ENCODE measurements around the gene DNAH6.
"Not testable (repeated sequence)": the region's sequence is repeated elsewhere in the genome, so short reads cannot be mapped to it uniquely, and the experiment has no call there.

Gene DNAH6

GRCh38 chr2:84539729-84540128 lies 23.4 kb downstream of the DNAH6 start:
- Histone ChIP-seq H3K9ac (ENCODE audit: insufficient read length, low read depth) (no peak overlapping the region), H3K4me3 (ENCODE audit: insufficient read length, low read depth) (no peak overlapping the region), H3K9me3 (ENCODE audit: insufficient read depth, low read length) (no peaks in the 10 kb centered on the region), H3K27me3 (ENCODE audit: insufficient read depth, insufficient read length) (no peaks in the 10 kb centered on the region), H3K36me3 (ENCODE audit: insufficient read depth, insufficient read length, low read length) (no peaks in the 10 kb centered on the region), H3K4me1 (ENCODE audit: insufficient read depth, insufficient read length) (no peaks in the 10 kb centered on the region)
- DNase-seq (ENCODE audit: low read depth, low spot score): no peak
- TF ChIP-seq YY1 (IDR thresholded peaks at IDR 0.05; ENCODE audit: insufficient read depth, insufficient read length) (no peak), ZNF274 (IDR thresholded peaks at IDR 0.05; ENCODE audit: low read depth, low read length) (no peak), SUZ12 (IDR thresholded peaks at IDR 0.05; ENCODE audit: extremely low read depth, insufficient read depth, insufficient read length) (no peak)

DNA sequence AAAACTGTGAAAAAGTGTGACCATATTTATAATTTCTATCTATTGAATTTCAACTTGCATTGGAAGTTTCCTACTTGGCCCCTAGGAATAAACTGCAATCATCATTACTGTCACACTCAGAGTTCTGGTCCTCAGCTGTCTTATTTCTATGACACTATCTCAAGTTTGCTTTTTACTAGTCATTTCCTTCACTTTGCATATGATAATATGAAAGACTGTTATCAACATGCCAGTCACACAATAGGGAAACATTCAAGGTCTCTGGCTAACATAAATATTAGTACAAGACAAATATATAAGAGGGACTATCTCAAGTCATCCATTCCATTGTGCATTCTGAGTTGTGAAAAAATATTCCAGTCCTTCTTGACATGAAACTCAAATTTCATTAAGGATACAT lies 28.7 kb downstream of the DNAH6 start:
- DNase-seq (ENCODE audit: low read depth, low spot score): no peak
- Histone ChIP-seq H3K4me3 (ENCODE audit: insufficient read length, low read depth) (no peak overlapping the region), H3K27me3 (ENCODE audit: insufficient read depth, insufficient read length) (no peaks in the 10 kb centered on the region), H3K9ac (ENCODE audit: insufficient read length, low read depth) (no peak overlapping the region), H3K36me3 (ENCODE audit: insufficient read depth, insufficient read length, low read length) (no peaks in the 10 kb centered on the region), H3K9me3 (ENCODE audit: insufficient read depth, low read length) (no peaks in the 10 kb centered on the region), H3K4me1 (ENCODE audit: insufficient read depth, insufficient read length) (no peaks in the 10 kb centered on the region)
- no peak for TF ChIP-seq ZNF274 (IDR thresholded peaks at IDR 0.05; ENCODE audit: low read depth, low read length)
- TF ChIP-seq SUZ12 (IDR thresholded peaks at IDR 0.05; ENCODE audit: extremely low read depth, insufficient read depth, insufficient read length): no peak
- no peak for TF ChIP-seq YY1 (IDR thresholded peaks at IDR 0.05; ENCODE audit: insufficient read depth, insufficient read length)

- no peaks in the 10 kb centered on the region for H3K36me3 ChIP-seq (ENCODE audit: insufficient read depth, insufficient read length, low read length)
- TF ChIP-seq YY1 (IDR thresholded peaks at IDR 0.05; ENCODE audit: insufficient read depth, insufficient read length) (no peak), SUZ12 (IDR thresholded peaks at IDR 0.05; ENCODE audit: extremely low read depth, insufficient read depth, insufficient read length) (no peak), ZNF274 (IDR thresholded peaks at IDR 0.05; ENCODE audit: low read depth, low read length) (no peak)
- H3K9ac ChIP-seq (ENCODE audit: insufficient read length, low read depth): no peak overlapping the region
- no peaks in the 10 kb centered on the region for H3K4me1 ChIP-seq (ENCODE audit: insufficient read depth, insufficient read length)
- H3K4me3 ChIP-seq (ENCODE audit: insufficient read length, low read depth): no peak overlapping the region
- no peak for DNase-seq (ENCODE audit: low read depth, low spot score)
- H3K9me3 ChIP-seq (ENCODE audit: insufficient read depth, low read length): no peaks in the 10 kb centered on the region
- H3K27me3 ChIP-seq (ENCODE audit: insufficient read depth, insufficient read length): no peaks in the 10 kb centered on the region
Observed at GRCh38 chr2:84546551-84546950, 30.3 kb downstream of the DNAH6 start.

DNA sequence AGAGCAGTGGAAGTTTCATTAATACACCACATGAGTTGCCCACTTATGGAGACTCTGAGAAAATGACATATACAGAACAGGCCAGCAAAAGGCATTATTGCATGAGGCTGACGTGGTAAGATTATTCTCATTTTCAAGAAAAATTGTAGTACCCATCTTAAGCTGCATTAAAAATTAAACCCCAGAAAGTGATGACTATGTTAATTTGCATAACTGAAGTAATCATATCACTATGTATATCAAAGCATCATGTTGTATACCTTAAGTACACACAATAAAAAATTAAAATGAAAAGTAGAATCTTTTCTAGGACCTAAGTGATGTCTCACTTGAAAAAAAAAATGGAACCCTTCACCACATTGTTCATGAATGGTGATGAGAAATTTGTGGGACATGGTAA lies 32.0 kb downstream of the DNAH6 start:
- H3K9ac ChIP-seq (ENCODE audit: insufficient read length, low read depth): no peak overlapping the region
- no peak for DNase-seq (ENCODE audit: low read depth, low spot score)
- no peaks in the 10 kb centered on the region for H3K27me3 ChIP-seq (ENCODE audit: insufficient read depth, insufficient read length)
- H3K9me3 ChIP-seq (ENCODE audit: insufficient read depth, low read length): no peaks in the 10 kb centered on the region
- TF ChIP-seq SUZ12 (IDR thresholded peaks at IDR 0.05; ENCODE audit: extremely low read depth, insufficient read depth, insufficient read length) (no peak), ZNF274 (IDR thresholded peaks at IDR 0.05; ENCODE audit: low read depth, low read length) (no peak), YY1 (IDR thresholded peaks at IDR 0.05; ENCODE audit: insufficient read depth, insufficient read length) (no peak)
- H3K4me3 ChIP-seq (ENCODE audit: insufficient read length, low read depth): no peak overlapping the region
- H3K4me1 ChIP-seq (ENCODE audit: insufficient read depth, insufficient read length): no peaks in the 10 kb centered on the region
- H3K36me3 ChIP-seq (ENCODE audit: insufficient read depth, insufficient read length, low read length): no peaks in the 10 kb centered on the region

GRCh38 chr2:84550916-84551315 lies 34.6 kb downstream of the DNAH6 start:
- Histone ChIP-seq H3K36me3 (ENCODE audit: insufficient read depth, insufficient read length, low read length) (no peaks in the 10 kb centered on the region), H3K9me3 (ENCODE audit: insufficient read depth, low read length) (no peaks in the 10 kb centered on the region), H3K9ac (ENCODE audit: insufficient read length, low read depth) (no peak overlapping the region), H3K4me3 (ENCODE audit: insufficient read length, low read depth) (no peak overlapping the region), H3K4me1 (ENCODE audit: insufficient read depth, insufficient read length) (no peaks in the 10 kb centered on the region), H3K27me3 (ENCODE audit: insufficient read depth, insufficient read length) (no peaks in the 10 kb centered on the region)
- DNase-seq (ENCODE audit: low read depth, low spot score): no peak
- TF ChIP-seq SUZ12 (IDR thresholded peaks at IDR 0.05; ENCODE audit: extremely low read depth, insufficient read depth, insufficient read length): no peak
- TF ChIP-seq ZNF274 (IDR thresholded peaks at IDR 0.05; ENCODE audit: low read depth, low read length): no peak
- TF ChIP-seq YY1 (IDR thresholded peaks at IDR 0.05; ENCODE audit: insufficient read depth, insufficient read length): no peak

GRCh38 chr2:84551526-84551925 lies 35.2 kb downstream of the DNAH6 start:
- DNase-seq (ENCODE audit: low read depth, low spot score); H3K9me3 ChIP-seq (ENCODE audit: insufficient read depth, low read length); H3K4me1 ChIP-seq (ENCODE audit: insufficient read depth, insufficient read length); H3K27me3 ChIP-seq (ENCODE audit: insufficient read depth, insufficient read length); H3K36me3 ChIP-seq (ENCODE audit: insufficient read depth, insufficient read length, low read length); H3K4me3 ChIP-seq (ENCODE audit: insufficient read length, low read depth); H3K9ac ChIP-seq (ENCODE audit: insufficient read length, low read depth): not testable (repeated sequence)

GRCh38 chr2:84556190-84556589 lies 39.9 kb downstream of the DNAH6 start:
- no peak for DNase-seq (ENCODE audit: low read depth, low spot score)
- no peaks in the 10 kb centered on the region for H3K36me3 ChIP-seq (ENCODE audit: insufficient read depth, insufficient read length, low read length)

GRCh38 chr2:84559838-84560237 lies 43.5 kb downstream of the DNAH6 start:
- H3K36me3 ChIP-seq (ENCODE audit: insufficient read depth, insufficient read length, low read length): no peaks in the 10 kb centered on the region
- H3K4me3 ChIP-seq (ENCODE audit: insufficient read length, low read depth): no peak overlapping the region
- TF ChIP-seq SUZ12 (IDR thresholded peaks at IDR 0.05; ENCODE audit: extremely low read depth, insufficient read depth, insufficient read length): no peak
- no peak for TF ChIP-seq ZNF274 (IDR thresholded peaks at IDR 0.05; ENCODE audit: low read depth, low read length)
- no peak for TF ChIP-seq YY1 (IDR thresholded peaks at IDR 0.05; ENCODE audit: insufficient read depth, insufficient read length)
- no peak for DNase-seq (ENCODE audit: low read depth, low spot score)
- H3K9me3 ChIP-seq (ENCODE audit: insufficient read depth, low read length): no peaks in the 10 kb centered on the region
- H3K4me1 ChIP-seq (ENCODE audit: insufficient read depth, insufficient read length): no peaks in the 10 kb centered on the region
- no peaks in the 10 kb centered on the region for H3K27me3 ChIP-seq (ENCODE audit: insufficient read depth, insufficient read length)
- H3K9ac ChIP-seq (ENCODE audit: insufficient read length, low read depth): no peak overlapping the region

More at GRCh38 chr2:84556190-84556589, 39.9 kb downstream of the DNAH6 start:
- H3K9ac ChIP-seq (ENCODE audit: insufficient read length, low read depth): no peak overlapping the region
- H3K27me3 ChIP-seq (ENCODE audit: insufficient read depth, insufficient read length): no peaks in the 10 kb centered on the region
- no peak overlapping the region for H3K4me3 ChIP-seq (ENCODE audit: insufficient read length, low read depth)
- TF ChIP-seq SUZ12 (IDR thresholded peaks at IDR 0.05; ENCODE audit: extremely low read depth, insufficient read depth, insufficient read length): no peak
- no peak for TF ChIP-seq YY1 (IDR thresholded peaks at IDR 0.05; ENCODE audit: insufficient read depth, insufficient read length)
- TF ChIP-seq ZNF274 (IDR thresholded peaks at IDR 0.05; ENCODE audit: low read depth, low read length): no peak
- H3K4me1 ChIP-seq (ENCODE audit: insufficient read depth, insufficient read length): no peaks in the 10 kb centered on the region
- no peaks in the 10 kb centered on the region for H3K9me3 ChIP-seq (ENCODE audit: insufficient read depth, low read length)

All from NT2/D1 (cell line).